HUES6 (cell line): ENCODE measurements around the gene DLX4.

Experiments used
- H3K27ac ChIP-seq: 2 replicates; pipeline ENCODE4 v1.7.0; 2013; ENCODE audit warnings: low read depth, mild to moderate bottlenecking, low read length, inconsistent platforms
- H3K27me3 ChIP-seq: 2 replicates; pipeline ENCODE4 v1.6.1; 2013; ENCODE audit warnings: low read length; ENCODE audit not compliant: control insufficient read depth, insufficient read depth
- H3K36me3 ChIP-seq: 2 replicates; pipeline ENCODE4 v1.6.1; 2013; ENCODE audit warnings: low read length; ENCODE audit not compliant: control insufficient read depth, insufficient read depth
- H3K4me1 ChIP-seq: 2 replicates; pipeline ENCODE4 v1.6.1; 2013; ENCODE audit warnings: low read length; ENCODE audit not compliant: control insufficient read depth, insufficient read depth
- H3K4me3 ChIP-seq: 2 replicates; pipeline ENCODE4 v1.5.1; 2013; ENCODE audit warnings: low read depth, low read length
- H3K9ac ChIP-seq: one replicate; pipeline ENCODE4 v1.6.1; 2013; ENCODE audit warnings: mild to moderate bottlenecking, low read length
- H3K9me3 ChIP-seq: 2 replicates; pipeline ENCODE4 v1.6.1; 2013; ENCODE audit warnings: low read depth, low read length; ENCODE audit not compliant: control insufficient read depth, insufficient read depth

The DLX4 gene

GRCh38 chr17:49946964-49947584 lies 21.9 kb upstream of the DLX4 start:
- H3K4me1 ChIP-seq: peaks cover 8% of the 10 kb centered on the region
- no peaks in the 10 kb centered on the region for H3K36me3 ChIP-seq
- H3K4me3 ChIP-seq: no peak overlapping the region
- H3K27me3 ChIP-seq: peaks cover 23% of the 10 kb centered on the region
- H3K27ac ChIP-seq: no peak overlapping the region
- no peak overlapping the region for H3K9ac ChIP-seq
- no peaks in the 10 kb centered on the region for H3K9me3 ChIP-seq

GRCh38 chr17:49949634-49950033 lies 19.4 kb upstream of the DLX4 start:
- Histone ChIP-seq H3K4me1 (peaks cover 6% of the 10 kb centered on the region), H3K4me3 (no peak overlapping the region), H3K9ac (no peak overlapping the region), H3K9me3 (no peaks in the 10 kb centered on the region), H3K36me3 (no peaks in the 10 kb centered on the region), H3K27ac (no peak overlapping the region), H3K27me3 (peaks cover 20% of the 10 kb centered on the region)

- Histone ChIP-seq H3K36me3 (no peaks in the 10 kb centered on the region), H3K9me3 (no peaks in the 10 kb centered on the region), H3K9ac (no peak overlapping the region), H3K27me3 (peaks cover 22% of the 10 kb centered on the region), H3K27ac (no peak overlapping the region), H3K4me3 (no peak overlapping the region), H3K4me1 (peaks cover 4% of the 10 kb centered on the region; the same call in 1 of the 2 replicates)
These were observed 17.5 kb upstream of the DLX4 start for GRCh38 chr17:49951362-49952082.

GRCh38 chr17:49952209-49952911 lies 16.6 kb upstream of the DLX4 start:
- no peaks in the 10 kb centered on the region for H3K36me3 ChIP-seq
- peaks cover 4% of the 10 kb centered on the region; the same call in 1 of the 2 replicates for H3K4me1 ChIP-seq
- H3K27ac ChIP-seq: no peak overlapping the region
- no peaks in the 10 kb centered on the region for H3K9me3 ChIP-seq
- H3K27me3 ChIP-seq: peaks cover 30% of the 10 kb centered on the region
- no peak overlapping the region for H3K9ac ChIP-seq
- H3K4me3 ChIP-seq: no peak overlapping the region

GRCh38 chr17:49952912-49953497 lies 16.0 kb upstream of the DLX4 start:
- Histone ChIP-seq H3K27me3 (peaks cover 30% of the 10 kb centered on the region), H3K9ac (no peak overlapping the region), H3K27ac (no peak overlapping the region), H3K4me1 (peaks cover 4% of the 10 kb centered on the region; the same call in 1 of the 2 replicates), H3K4me3 (no peak overlapping the region), H3K9me3 (no peaks in the 10 kb centered on the region), H3K36me3 (no peaks in the 10 kb centered on the region)

- Histone ChIP-seq H3K4me3 (no peak overlapping the region), H3K9me3 (no peaks in the 10 kb centered on the region), H3K36me3 (no peaks in the 10 kb centered on the region), H3K4me1 (peaks cover 8% of the 10 kb centered on the region; the same call in 1 of the 2 replicates), H3K9ac (no peak overlapping the region), H3K27ac (no peak overlapping the region), H3K27me3 (peaks cover 34% of the 10 kb centered on the region)
These were observed 13.8 kb upstream of the DLX4 start for GRCh38 chr17:49955157-49955556.

- H3K4me1 ChIP-seq: peaks cover 8% of the 10 kb centered on the region; the same call in 1 of the 2 replicates
- no peak overlapping the region for H3K27ac ChIP-seq
- no peaks in the 10 kb centered on the region for H3K36me3 ChIP-seq
- H3K9me3 ChIP-seq: no peaks in the 10 kb centered on the region
- no peak overlapping the region for H3K9ac ChIP-seq
- H3K27me3 ChIP-seq: peaks cover 44% of the 10 kb centered on the region
- H3K4me3 ChIP-seq: no peak overlapping the region
These were observed 12.2 kb upstream of the DLX4 start for GRCh38 chr17:49956780-49957179.

- no peak overlapping the region for H3K9ac ChIP-seq
- H3K27me3 ChIP-seq: peaks cover 43% of the 10 kb centered on the region
- H3K27ac ChIP-seq: no peak overlapping the region
These were observed 11.6 kb upstream of the DLX4 start for GRCh38 chr17:49957350-49957749.

GRCh38 chr17:49958723-49959122 lies 10.3 kb upstream of the DLX4 start:
- H3K36me3 ChIP-seq: no peaks in the 10 kb centered on the region
- no peak overlapping the region for H3K9ac ChIP-seq
- H3K9me3 ChIP-seq: no peaks in the 10 kb centered on the region
- no peak overlapping the region for H3K27ac ChIP-seq
- H3K4me3 ChIP-seq: no peak overlapping the region
- H3K4me1 ChIP-seq: peaks cover 17% of the 10 kb centered on the region
- H3K27me3 ChIP-seq: peaks cover 50% of the 10 kb centered on the region

More at GRCh38 chr17:49957350-49957749, 11.6 kb upstream of the DLX4 start:
- no peaks in the 10 kb centered on the region for H3K36me3 ChIP-seq
- peaks cover 8% of the 10 kb centered on the region; the same call in 1 of the 2 replicates for H3K4me1 ChIP-seq
- H3K9me3 ChIP-seq: no peaks in the 10 kb centered on the region
- H3K4me3 ChIP-seq: no peak overlapping the region

- Histone ChIP-seq H3K27me3 (peaks cover 53% of the 10 kb centered on the region), H3K36me3 (no peaks in the 10 kb centered on the region), H3K4me3 (no peak overlapping the region), H3K9me3 (no peaks in the 10 kb centered on the region), H3K4me1 (peaks cover 20% of the 10 kb centered on the region), H3K27ac (no peak overlapping the region), H3K9ac (no peak overlapping the region)
These were observed 9.6 kb upstream of the DLX4 start for GRCh38 chr17:49959183-49959935.
